Hepatocyte (in vitro differentiated cells): ENCODE results near the gene DEK.

ENCODE experiments used
- CTCF ChIP-seq: fragments of 200-600 bp; sonication (generic); IDR thresholded peaks from 2 replicates; pipeline ENCODE4 v1.5.1; 2016; ENCODE audit warnings: antibody characterized with exemption, mild to moderate bottlenecking; ENCODE audit not compliant: poor library complexity
- EZH2 ChIP-seq: fragments of 200-600 bp; sonication (generic); IDR thresholded peaks from 2 replicates; pipeline ENCODE4 v1.6.1; 2016; ENCODE audit warnings: antibody characterized with exemption, mild to moderate bottlenecking, borderline replicate concordance

GRCh38 chr6:18187701-18188100 lies 76.6 kb downstream of the DEK start:
- TF ChIP-seq CTCF (no peak), EZH2 (no peak)
